Psoas muscle (tissue), 8 donors: Measurements from ENCODE around the gene SLC2A8. TPM values are rescaled to one million over a fixed set of nuclear protein-coding genes. Genes with fewer than 3 reads are reported as not detected.

Experiments
- ATAC-seq, 4 donors: fragments of 200-7000 bp; cut with Tn5 transposase; one replicate each; pipeline ENCODE4 v1.9.1; 2020; ENCODE audit warnings: moderate library complexity in 3 of 4, mild to moderate bottlenecking in 2 of 4
- DNase-seq, 2 donors: peaks; one replicate each; pipeline ENCODE4 v3.0.0-alpha.2; 2020
- H3K27ac ChIP-seq: fragments of 200-600 bp; one replicate; pipeline ENCODE4 v1.8.0; 2022
- H3K27me3 ChIP-seq, 3 donors: fragments of 200-600 bp in 1 of 3; one replicate each; pipeline versions ENCODE4 v1.6.1 to v1.8.0; 2013 to 2022; ENCODE audit warnings: low read length in 2 of 3, mild to moderate bottlenecking in 2 of 3, moderate library complexity in 1 of 3; ENCODE audit not compliant: insufficient read depth in 3 of 3
- H3K36me3 ChIP-seq, 2 donors: fragments of 200-600 bp in 1 of 2; one replicate each; pipeline versions ENCODE4 v1.6.1 to v1.8.0; 2013 to 2022; ENCODE audit warnings: low read depth in 1 of 2, mild to moderate bottlenecking in 1 of 2, moderate library complexity in 1 of 2; ENCODE audit not compliant: insufficient read depth in 1 of 2
- H3K4me1 ChIP-seq: fragments of 200-600 bp; one replicate; pipeline ENCODE4 v1.8.0; 2022
- H3K4me3 ChIP-seq: fragments of 200-600 bp; one replicate; pipeline ENCODE4 v1.8.0; 2022; ENCODE audit warnings: mild to moderate bottlenecking
- H3K9me3 ChIP-seq: fragments of 200-600 bp; one replicate; pipeline ENCODE4 v1.8.0; 2022
- WGBS, 3 donors: extraction: QIAGEN DNeasy Blood & Tissue Kit; methylation state at CpG; one replicate each; pipeline versions ENCODE4 v1.1.6 to v1.1.7; 2013; 5-methylcytosine and 5-hydroxymethylcytosine counted together
- intact Hi-C, 2 donors: fragments of 100-400 bp; cut with DNase I; formaldehyde crosslinking; loops; one replicate each; pipeline versions ENCODE4 v1.11.0 to v1.14.2; 2022
- polyA plus RNA-seq, 3 donors: library from polyadenylated mRNA; stranded (reverse); fragments of 200-250 nt; gene quantifications; one replicate each; pipeline ENCODE4 v1.2.3, GENCODE V29; 2013
- total RNA-seq, 4 donors: library from RNA; stranded (reverse); fragmentation: NEBNext Ultra II Directional in 2 of 4; extraction: Animal tissue kit (Norgen Biotek cat#: 25700) in 2 of 4; gene quantifications; one replicate each; pipeline versions ENCODE4 v1.2.1 to v1.2.4, GENCODE V29; 2021 to 2023
- TF ChIP-seq, protein P1 (sequence below): fragments of 200-600 bp; IDR thresholded peaks from one replicate; pipeline ENCODE4 v1.8.0; 2022; ENCODE audit warnings: antibody characterized with exemption
- donor health status: healthy with polysubstance abuse.
- donor health status: DM: no; HTN: no; CAD: no; lungs with moderate emphysema.
- donor health status: Bipolar disorder and iron deficiency.
- donor health status: healthy.
- donor health status: DM: yes; HTN: yes; CAD: no.
- donor health status: DM: no; HTN: no; CAD: no.
- donor health status: DM: no; HTN: no; CAD: no.
- donor health status: DM: yes; HTN: yes; CAD: no.

The SLC2A8 gene
- total and polyA plus RNA-seq, 7 donors, result 13.2 to 20.3 (median 16.3) TPM

GRCh38 chr9:127423476-127423933, 26.5 kb downstream of the SLC2A8 start:
- TF ChIP-seq, protein P1, sequence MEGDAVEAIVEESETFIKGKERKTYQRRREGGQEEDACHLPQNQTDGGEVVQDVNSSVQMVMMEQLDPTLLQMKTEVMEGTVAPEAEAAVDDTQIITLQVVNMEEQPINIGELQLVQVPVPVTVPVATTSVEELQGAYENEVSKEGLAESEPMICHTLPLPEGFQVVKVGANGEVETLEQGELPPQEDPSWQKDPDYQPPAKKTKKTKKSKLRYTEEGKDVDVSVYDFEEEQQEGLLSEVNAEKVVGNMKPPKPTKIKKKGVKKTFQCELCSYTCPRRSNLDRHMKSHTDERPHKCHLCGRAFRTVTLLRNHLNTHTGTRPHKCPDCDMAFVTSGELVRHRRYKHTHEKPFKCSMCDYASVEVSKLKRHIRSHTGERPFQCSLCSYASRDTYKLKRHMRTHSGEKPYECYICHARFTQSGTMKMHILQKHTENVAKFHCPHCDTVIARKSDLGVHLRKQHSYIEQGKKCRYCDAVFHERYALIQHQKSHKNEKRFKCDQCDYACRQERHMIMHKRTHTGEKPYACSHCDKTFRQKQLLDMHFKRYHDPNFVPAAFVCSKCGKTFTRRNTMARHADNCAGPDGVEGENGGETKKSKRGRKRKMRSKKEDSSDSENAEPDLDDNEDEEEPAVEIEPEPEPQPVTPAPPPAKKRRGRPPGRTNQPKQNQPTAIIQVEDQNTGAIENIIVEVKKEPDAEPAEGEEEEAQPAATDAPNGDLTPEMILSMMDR, result no peak
- DNase-seq (no peak), ATAC-seq (peak in 2 of 4 donors; percentile 0 to 18)
- H3K36me3 ChIP-seq, result peaks cover 2 to 4% of the 10 kb centered on the region in 2 donors
- no peaks in the 10 kb centered on the region for H3K9me3 ChIP-seq
- H3K4me3 ChIP-seq, result peak overlapping the region; percentile 86
- peaks cover 43% of the 10 kb centered on the region for H3K4me1 ChIP-seq
- H3K27ac ChIP-seq, result peak overlapping the region; percentile 93
- no peaks in the 10 kb centered on the region for H3K27me3 ChIP-seq
- 1% methylated on average over 9 of the region's 9 CpGs for WGBS, 3 donors
- intact Hi-C loops, result loop anchor here in 1 of 2 donors (2.0 kb wide), 1 partner anchor 27 kb away; the partner anchor contains the start of gene SLC2A8

DNA sequence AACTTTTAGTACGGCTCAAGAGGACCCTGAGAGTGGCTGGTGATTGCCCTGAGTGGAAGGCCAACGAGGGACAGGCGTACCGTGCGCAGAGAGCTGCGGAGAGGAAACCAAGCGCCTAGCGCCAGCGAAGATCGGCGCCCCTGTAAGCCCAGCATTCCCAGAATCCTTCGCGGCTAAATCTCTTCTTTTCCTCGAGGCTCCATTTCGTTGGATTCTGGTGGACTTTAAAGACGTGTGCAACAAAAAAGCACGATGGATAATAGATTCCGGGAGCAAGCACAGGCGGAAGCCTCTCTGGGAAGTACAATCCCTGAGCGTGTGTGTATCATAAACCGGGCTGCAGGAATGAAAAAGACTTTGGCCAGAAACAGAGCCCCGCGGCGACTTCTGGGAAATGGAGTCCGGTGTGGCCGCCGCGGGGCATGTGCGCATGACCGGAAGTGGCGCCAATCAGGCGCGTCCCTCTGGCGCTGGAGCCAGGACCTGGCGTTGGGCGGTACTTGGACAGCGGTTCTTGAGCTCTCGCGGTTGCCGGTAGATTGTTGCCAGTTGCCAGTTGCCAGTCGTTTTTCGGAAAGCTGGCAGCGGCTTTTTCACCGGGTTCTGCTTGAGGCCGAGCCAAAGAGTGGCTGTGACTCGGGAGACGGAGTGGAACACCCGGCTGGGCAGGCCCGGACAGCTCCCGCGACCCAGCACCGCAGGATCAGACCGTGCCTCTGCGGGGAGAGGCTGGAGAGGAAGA, 27.1 kb downstream of the SLC2A8 start, which contains the start of gene ZNF79:
Gene ZNF79, plus strand, starts transcription at position 449 of the 742 bp plus-strand sequence. CDS start 406 bp downstream, outside the sequence.
- ATAC-seq (peak; percentile 95 to 99 (median 96)), DNase-seq (peak; percentile 94 to 97)
- Histone ChIP-seq H3K9me3 (no peaks in the 10 kb centered on the region), H3K36me3 (peaks cover 6 to 10% of the 10 kb centered on the region in 2 donors), H3K4me3 (peak within 1 kb of the TSS; percentile 86), H3K4me1 (peaks cover 43% of the 10 kb centered on the region), H3K27me3 (no peaks in the 10 kb centered on the region), H3K27ac (peak within 1 kb of the TSS; percentile 93)
- WGBS, 3 donors, result 0% methylated on average over 54 of the region's 54 CpGs
- TF ChIP-seq, protein P1, result no peak
- intact Hi-C loops, result loop anchor here in 1 of 2 donors (2.0 kb wide), 2 partner anchors 27 kb away; partner anchors contain the start of genes LRSAM1, RPL12 and SLC2A8

DNA sequence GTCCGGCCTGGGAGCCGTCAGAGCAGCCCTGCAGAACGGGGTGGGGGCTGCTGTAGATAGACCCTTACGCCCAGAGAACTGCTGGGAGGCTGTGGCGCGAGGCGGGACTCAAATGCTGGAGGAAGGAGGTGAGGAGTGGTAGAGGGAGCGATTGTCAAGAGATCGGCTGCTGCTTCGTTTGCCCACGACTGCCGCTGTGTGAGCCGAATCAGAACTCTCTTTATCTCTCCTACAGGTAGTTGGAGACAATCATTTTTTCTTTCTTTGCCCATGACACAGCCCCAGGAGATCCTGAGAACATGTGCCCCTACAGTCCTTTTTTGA, 27.7 kb downstream of the SLC2A8 start:
- Histone ChIP-seq H3K9me3 (no peaks in the 10 kb centered on the region), H3K4me1 (peaks cover 43% of the 10 kb centered on the region), H3K36me3 (peaks cover 6 to 15% of the 10 kb centered on the region in 2 donors), H3K27ac (peak overlapping the region; percentile 93), H3K27me3 (no peaks in the 10 kb centered on the region), H3K4me3 (peak overlapping the region; percentile 86)
- DNase-seq (no peak), ATAC-seq (peak in 1 of 4 donors; percentile 48)
- 0% methylated on average over 12 to 13 of the region's 13 CpGs for whole genome bisulfite sequencing, 3 donors
- intact Hi-C loops, result loop anchor here in 1 of 2 donors (2.0 kb wide), 1 partner anchor 26 kb away; the partner anchor contains the start of genes LRSAM1 and RPL12
- TF ChIP-seq, protein P1, result no peak

GRCh38 chr9:127426756-127427155, 29.8 kb downstream of the SLC2A8 start:
- H3K27ac ChIP-seq, result peak overlapping the region; percentile 93
- peak overlapping the region; percentile 86 for H3K4me3 ChIP-seq
- peaks cover 43% of the 10 kb centered on the region for H3K4me1 ChIP-seq
- TF ChIP-seq, protein P1, result no peak
- no peaks in the 10 kb centered on the region for H3K27me3 ChIP-seq
- peaks cover 6 to 36% of the 10 kb centered on the region in 2 donors for H3K36me3 ChIP-seq
- intact Hi-C loops, result no loop called here
- 57 to 72% (median 62%) methylated on average over 2 of the region's 2 CpGs for WGBS, 3 donors
- DNase-seq (no peak), ATAC-seq (peak in 1 of 4 donors; percentile 6)
- no peaks in the 10 kb centered on the region for H3K9me3 ChIP-seq
